Endothelial cell (in vitro differentiated cells): ENCODE results near the gene KBTBD13. TPM values are rescaled to one million over a fixed set of nuclear protein-coding genes. Genes with fewer than 3 reads are reported as not detected.
"Not testable (repeated sequence)": the region's sequence is repeated elsewhere in the genome, so short reads cannot be mapped to it uniquely, and the experiment has no call there.

Experiments
- DNase-seq: peaks from one replicate; pipeline ENCODE4 v3.0.0; 2021; ENCODE audit warnings: low spot score
- H3K27ac Mint-ChIP-seq: one replicate; pipeline ENCODE4 v1.8.0; 2021; ENCODE audit warnings: mixed read lengths, inconsistent platforms; ENCODE audit not compliant: unreplicated experiment
- H3K27me3 Mint-ChIP-seq: one replicate; pipeline ENCODE4 v1.8.0; 2021; ENCODE audit warnings: mild to moderate bottlenecking, moderate library complexity, mixed read lengths, inconsistent platforms; ENCODE audit not compliant: unreplicated experiment
- H3K36me3 Mint-ChIP-seq: one replicate; pipeline ENCODE4 v1.8.0; 2021; ENCODE audit warnings: mild to moderate bottlenecking, low read depth, mixed read lengths, inconsistent platforms; ENCODE audit not compliant: unreplicated experiment
- H3K4me1 Mint-ChIP-seq: one replicate; pipeline ENCODE4 v1.8.0; 2021; ENCODE audit warnings: mild to moderate bottlenecking, mixed read lengths, inconsistent platforms; ENCODE audit not compliant: unreplicated experiment
- H3K4me3 Mint-ChIP-seq: one replicate; pipeline ENCODE4 v1.8.0; 2021; ENCODE audit warnings: mild to moderate bottlenecking, mixed read lengths, inconsistent platforms; ENCODE audit not compliant: unreplicated experiment
- H3K9me3 Mint-ChIP-seq: one replicate; pipeline ENCODE4 v1.8.0; 2021; ENCODE audit warnings: mixed read lengths, inconsistent platforms; ENCODE audit not compliant: unreplicated experiment
- CTCF ChIP-seq: fragments of 200-600 bp; sonication (generic); IDR thresholded peaks from one replicate; pipeline ENCODE4 v1.5.0; 2021; ENCODE audit warnings: antibody characterized with exemption; ENCODE audit not compliant: unreplicated experiment
- total RNA-seq: library from RNA; stranded (reverse); fragmentation: NEBNext Ultra II Directional; extraction: Animal tissue kit (Norgen Biotek cat#: 25700); gene quantifications from one replicate; pipeline ENCODE4 v1.2.1, GENCODE V29; 2021; ENCODE audit not compliant: unreplicated experiment

The KBTBD13 gene
- total RNA-seq, 1 donor from 2014 or later = not detected

- DNase-seq = no peak
- H3K27ac Mint-ChIP-seq = no peak overlapping the region
- H3K36me3 Mint-ChIP-seq = no peaks in the 10 kb centered on the region
- no peaks in the 10 kb centered on the region for H3K9me3 Mint-ChIP-seq
- TF ChIP-seq CTCF = no peak
- peaks cover 6% of the 10 kb centered on the region for H3K27me3 Mint-ChIP-seq
- peaks cover 2% of the 10 kb centered on the region for H3K4me1 Mint-ChIP-seq
- H3K4me3 Mint-ChIP-seq = no peak overlapping the region
Measured at GRCh38 chr15:65072027-65072426, 4.5 kb upstream of the KBTBD13 start.

- Mint-ChIP-seq H3K4me1 (peaks cover 2% of the 10 kb centered on the region), H3K27ac (no peak overlapping the region), H3K27me3 (peaks cover 6% of the 10 kb centered on the region), H3K9me3 (no peaks in the 10 kb centered on the region), H3K4me3 (no peak overlapping the region), H3K36me3 (no peaks in the 10 kb centered on the region)
- no peak for TF ChIP-seq CTCF
- no peak for DNase-seq
Measured at GRCh38 chr15:65072617-65073016, 3.9 kb upstream of the KBTBD13 start.

- H3K27ac Mint-ChIP-seq, H3K9me3 Mint-ChIP-seq, H3K4me1 Mint-ChIP-seq, DNase-seq, H3K36me3 Mint-ChIP-seq, H3K4me3 Mint-ChIP-seq: not testable (repeated sequence)
- H3K27me3 Mint-ChIP-seq = peaks cover 15% of the 10 kb centered on the region
Measured at GRCh38 chr15:65074946-65075345, 1.6 kb upstream of the KBTBD13 start.

- H3K36me3 Mint-ChIP-seq, H3K9me3 Mint-ChIP-seq, H3K4me3 Mint-ChIP-seq, H3K27ac Mint-ChIP-seq, DNase-seq, H3K4me1 Mint-ChIP-seq: not testable (repeated sequence)
- H3K27me3 Mint-ChIP-seq = peaks cover 13% of the 10 kb centered on the region
Measured at GRCh38 chr15:65075607-65076395, 745 bp upstream of the KBTBD13 start.

- Mint-ChIP-seq H3K36me3 (peaks cover 6% of the 10 kb centered on the region), H3K9me3 (no peaks in the 10 kb centered on the region), H3K4me3 (no peak overlapping the region), H3K4me1 (peaks cover 11% of the 10 kb centered on the region), H3K27ac (no peak overlapping the region), H3K27me3 (peaks cover 10% of the 10 kb centered on the region)
- no peak for TF ChIP-seq CTCF
- no peak for DNase-seq
Measured at GRCh38 chr15:65077291-65077980, 890 bp downstream of the KBTBD13 start.

- H3K4me3 Mint-ChIP-seq = peak overlapping the region; percentile 16
- peaks cover 6% of the 10 kb centered on the region for H3K36me3 Mint-ChIP-seq
- TF ChIP-seq CTCF = no peak
- no peaks in the 10 kb centered on the region for H3K9me3 Mint-ChIP-seq
- no peak overlapping the region for H3K27ac Mint-ChIP-seq
- peak; percentile 74 for DNase-seq
- H3K27me3 Mint-ChIP-seq = peaks cover 14% of the 10 kb centered on the region
- peaks cover 16% of the 10 kb centered on the region for H3K4me1 Mint-ChIP-seq
Measured at GRCh38 chr15:65077981-65078352, 1.4 kb downstream of the KBTBD13 start.
